Activated gamma-delta T cell treated with Interleukin-2 at 50 U/mL for 16 hours (primary cell): ENCODE data around the gene ARFGEF3.
A peak's percentile ranks its signal among the peaks of the same experiment; 100 is the strongest.
"Not testable (repeated sequence)": the region's sequence is repeated elsewhere in the genome, so short reads cannot be mapped to it uniquely, and the experiment has no call there.

ENCODE experiments used
- DNase-seq: peaks from one replicate; pipeline ENCODE4 v3.0.0-alpha.2; 2020

Gene ARFGEF3

GRCh38 chr6:138161338-138162110, at the start of gene ARFGEF3:
Gene ARFGEF3 (plus strand): TSS chr6:138161939. CDS start chr6:138162087, 148 bp downstream.
- DNase-seq, result peak; percentile 31

GRCh38 chr6:138113588-138114210, 48.0 kb upstream of the ARFGEF3 start:
- no peak for DNase-seq

DNA sequence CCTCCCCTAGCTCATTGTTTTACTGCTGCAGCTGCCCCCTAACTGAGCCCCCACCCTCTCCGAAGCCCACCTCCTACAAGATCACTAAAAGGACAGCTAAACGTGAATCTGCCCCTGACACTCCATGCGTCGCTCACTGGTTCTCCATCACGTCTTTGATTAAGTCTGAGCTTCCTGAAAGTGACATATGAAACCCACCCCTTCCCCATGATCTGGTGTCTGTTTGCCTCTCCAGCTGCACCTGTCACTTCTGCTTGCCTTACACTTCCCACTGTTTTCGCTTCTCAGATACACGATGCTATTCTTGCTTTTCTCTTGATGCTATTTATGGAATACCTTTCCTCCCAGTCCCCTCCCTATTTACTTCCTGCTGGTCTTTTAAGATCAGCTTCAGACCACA, 46.5 kb upstream of the ARFGEF3 start:
- DNase-seq, result no peak

GRCh38 chr6:138115877-138116660, 45.7 kb upstream of the ARFGEF3 start:
- DNase-seq, result peak; percentile 15

DNA sequence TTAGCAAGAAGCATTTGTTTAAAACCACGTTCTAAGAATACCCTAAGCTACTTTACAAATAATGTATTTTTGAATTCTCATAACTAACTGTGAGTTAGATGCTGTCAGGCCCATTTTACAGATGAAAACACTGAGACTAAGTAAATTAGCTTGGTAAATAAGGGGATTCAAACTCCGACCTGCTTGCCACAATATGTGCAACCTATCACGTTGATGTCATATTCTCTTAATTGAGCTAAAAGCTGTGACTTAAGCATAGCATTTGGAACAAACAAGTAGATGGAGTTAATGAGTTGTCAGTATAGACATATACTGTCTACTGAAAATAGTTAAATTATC, 45.1 kb upstream of the ARFGEF3 start:
- DNase-seq, result no peak

- DNase-seq, result no peak
These were observed 44.3 kb upstream of the ARFGEF3 start for GRCh38 chr6:138117376-138117914.

GRCh38 chr6:138119229-138119628, 42.5 kb upstream of the ARFGEF3 start:
- DNase-seq, result not testable (repeated sequence)

DNA sequence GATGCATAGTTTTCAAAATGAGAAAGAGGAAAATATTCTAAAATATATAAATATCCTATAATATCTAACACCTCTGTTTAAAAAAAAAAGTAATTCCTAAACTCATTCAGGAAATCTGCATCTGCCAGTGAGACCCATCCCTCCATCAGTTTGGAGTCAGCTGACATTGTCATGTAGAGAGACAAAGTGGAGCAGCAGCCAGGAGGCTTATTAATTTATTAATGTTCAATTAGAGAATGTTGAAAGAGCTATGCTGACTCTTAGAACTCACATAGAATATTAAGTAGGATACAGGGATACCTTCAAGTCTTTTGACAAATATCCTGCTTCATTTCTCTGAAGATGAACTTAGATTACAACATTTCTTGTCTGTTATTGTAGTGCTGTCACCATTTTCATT, 41.8 kb upstream of the ARFGEF3 start:
- no peak for DNase-seq

DNA sequence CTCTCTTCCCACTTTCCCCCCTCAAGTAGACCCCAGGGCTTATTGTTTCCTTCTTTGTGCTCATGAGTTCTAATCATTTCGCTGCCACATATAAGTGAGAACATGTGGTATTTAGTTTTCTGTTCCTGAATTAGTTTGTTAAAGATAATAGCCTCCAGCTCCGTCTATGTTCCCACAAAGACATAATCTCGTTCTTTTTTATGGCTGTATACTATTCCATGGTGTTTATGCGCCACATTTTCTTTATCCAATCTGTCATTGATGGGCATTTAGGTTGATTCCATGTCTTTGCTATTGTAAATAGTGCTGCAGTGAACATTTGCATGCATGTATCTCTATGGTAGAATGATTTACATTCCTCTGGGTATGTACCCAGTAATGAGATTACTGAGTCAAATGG, 37.6 kb upstream of the ARFGEF3 start:
- no peak for DNase-seq

DNA sequence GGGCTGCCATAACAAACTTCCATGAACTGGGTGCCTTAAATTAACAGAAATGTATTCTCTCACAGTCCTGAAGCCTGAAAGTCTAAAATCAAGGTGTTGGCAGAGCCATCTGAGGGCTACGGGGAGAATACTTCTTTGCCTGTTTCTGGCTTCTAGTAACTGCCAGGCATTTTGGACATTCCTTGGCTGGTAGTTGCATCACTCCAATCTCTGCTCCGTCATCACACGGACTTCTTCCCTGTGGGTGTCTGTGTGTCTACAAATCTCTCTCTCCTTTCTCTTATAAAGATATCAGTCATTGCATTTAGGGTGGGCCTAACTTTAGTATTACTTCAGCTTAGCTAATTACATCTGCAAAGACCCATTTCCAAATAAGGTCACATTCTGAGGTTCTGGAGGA, 33.6 kb upstream of the ARFGEF3 start:
- DNase-seq, result no peak

DNA sequence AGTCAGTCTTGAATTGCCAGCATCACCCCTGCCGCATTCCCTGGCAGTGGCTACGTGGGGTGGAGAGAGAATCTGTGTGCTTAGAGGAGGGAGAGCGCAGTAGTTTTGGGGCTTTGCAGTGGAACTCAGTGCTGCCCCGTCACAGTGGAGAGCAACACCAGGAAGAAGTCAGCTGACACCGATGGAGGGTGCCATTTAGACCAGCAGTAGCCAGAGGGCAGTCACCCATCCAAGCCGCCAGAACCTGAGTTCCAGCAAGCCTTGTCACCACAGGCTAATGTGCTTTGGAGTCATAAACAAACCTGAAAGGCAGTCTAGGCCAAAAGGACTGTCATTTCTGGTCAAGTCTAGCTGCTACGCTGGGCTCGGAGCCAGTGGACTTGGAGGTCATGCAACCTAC, 32.5 kb upstream of the ARFGEF3 start:
- DNase-seq, result no peak

DNA sequence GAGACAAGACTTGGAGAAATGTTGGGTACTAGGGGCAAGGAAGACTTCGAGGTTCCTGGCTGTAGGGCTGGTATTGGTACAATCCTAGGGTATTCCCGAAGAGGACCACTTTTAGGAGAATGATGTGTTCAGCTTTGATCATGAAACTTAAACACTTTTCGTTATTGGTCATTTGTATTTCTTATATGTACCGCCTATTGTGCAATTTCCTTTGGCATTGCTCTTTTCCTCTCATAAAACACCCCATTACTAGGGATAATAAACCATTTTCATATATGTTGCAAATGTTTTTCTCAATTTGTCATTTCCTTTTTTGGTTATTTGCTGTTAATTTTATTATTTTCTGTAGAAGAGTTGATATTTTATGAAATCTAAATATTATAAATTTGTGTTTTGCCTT, 18.9 kb upstream of the ARFGEF3 start:
- DNase-seq, result no peak

DNA sequence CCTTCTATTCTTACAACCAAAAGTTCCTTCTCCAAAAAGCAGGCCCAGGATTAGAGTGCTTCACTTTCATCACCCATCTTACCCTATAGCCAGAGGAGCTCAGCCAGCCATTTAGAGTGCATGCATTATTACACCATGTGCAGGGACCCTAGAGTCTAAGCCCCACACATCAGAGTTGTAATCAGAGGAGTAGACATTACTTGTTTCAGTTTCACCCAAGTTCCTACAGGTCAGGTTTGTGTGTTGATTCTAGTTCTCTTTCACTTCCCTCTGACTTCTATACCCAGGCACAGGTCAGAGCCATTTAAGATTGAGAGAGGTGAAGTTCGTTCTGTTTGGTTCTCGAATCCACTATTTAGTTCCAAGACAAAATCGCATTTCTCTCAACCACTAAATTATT, 16.3 kb upstream of the ARFGEF3 start:
- no peak for DNase-seq

DNA sequence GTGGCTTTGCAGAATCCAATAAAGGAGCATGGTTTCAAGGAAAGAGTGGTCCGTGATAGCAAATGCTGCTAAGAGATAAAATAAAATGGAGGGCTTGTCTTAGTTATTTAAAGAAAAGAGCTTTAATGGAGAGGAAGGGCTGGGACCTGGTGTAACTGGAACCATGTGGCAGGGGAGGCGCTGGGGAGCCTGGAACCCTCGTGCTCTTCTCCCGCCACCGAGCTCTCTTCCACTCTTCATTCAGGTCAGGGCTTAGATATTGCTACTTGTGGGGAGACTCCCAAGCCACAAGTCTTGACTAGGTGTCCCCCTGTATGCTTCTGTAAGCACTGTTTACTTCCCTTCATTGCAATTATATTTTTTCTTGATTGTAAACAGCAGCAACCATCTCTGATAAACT, 15.2 kb upstream of the ARFGEF3 start:
- no peak for DNase-seq

DNA sequence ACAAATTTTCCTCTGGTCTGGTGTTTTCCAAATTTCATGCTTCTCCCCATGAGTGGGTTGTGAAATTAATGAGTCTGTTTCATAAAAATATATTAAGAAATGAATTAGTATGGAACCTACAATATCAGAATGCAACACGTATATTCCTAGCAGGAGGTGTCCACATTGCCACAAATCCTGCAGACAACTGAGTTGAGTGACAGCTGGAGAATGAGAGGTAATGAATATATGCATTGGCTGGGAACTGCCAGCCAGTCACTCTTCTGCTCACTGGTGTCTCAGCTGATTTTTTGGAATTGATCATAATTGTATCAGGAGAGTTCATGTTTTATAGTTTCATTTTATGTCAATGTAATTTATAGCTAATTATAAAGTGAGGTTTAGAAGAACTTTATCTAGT, 6.3 kb upstream of the ARFGEF3 start:
- no peak for DNase-seq

GRCh38 chr6:138157986-138158638, 3.6 kb upstream of the ARFGEF3 start:
- DNase-seq, result no peak

DNA sequence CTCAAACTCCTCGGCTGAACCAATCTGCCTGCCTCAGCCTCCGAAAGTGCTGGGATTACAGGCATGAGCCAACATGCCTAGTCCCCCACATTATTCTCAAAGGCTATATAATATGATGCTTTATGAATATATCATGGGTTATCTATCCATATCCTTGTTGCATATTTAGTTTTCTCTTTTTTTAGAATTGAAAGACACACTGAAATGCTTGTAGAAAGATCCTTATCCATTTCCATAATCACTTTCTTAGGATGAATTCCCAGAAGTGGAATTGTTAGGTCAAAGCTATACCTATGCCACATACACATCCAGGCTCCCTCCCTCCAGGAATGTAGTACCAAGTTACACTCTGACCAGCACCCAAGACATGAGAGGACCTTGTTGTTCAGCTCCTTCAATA, 2.5 kb upstream of the ARFGEF3 start:
- no peak for DNase-seq

DNA sequence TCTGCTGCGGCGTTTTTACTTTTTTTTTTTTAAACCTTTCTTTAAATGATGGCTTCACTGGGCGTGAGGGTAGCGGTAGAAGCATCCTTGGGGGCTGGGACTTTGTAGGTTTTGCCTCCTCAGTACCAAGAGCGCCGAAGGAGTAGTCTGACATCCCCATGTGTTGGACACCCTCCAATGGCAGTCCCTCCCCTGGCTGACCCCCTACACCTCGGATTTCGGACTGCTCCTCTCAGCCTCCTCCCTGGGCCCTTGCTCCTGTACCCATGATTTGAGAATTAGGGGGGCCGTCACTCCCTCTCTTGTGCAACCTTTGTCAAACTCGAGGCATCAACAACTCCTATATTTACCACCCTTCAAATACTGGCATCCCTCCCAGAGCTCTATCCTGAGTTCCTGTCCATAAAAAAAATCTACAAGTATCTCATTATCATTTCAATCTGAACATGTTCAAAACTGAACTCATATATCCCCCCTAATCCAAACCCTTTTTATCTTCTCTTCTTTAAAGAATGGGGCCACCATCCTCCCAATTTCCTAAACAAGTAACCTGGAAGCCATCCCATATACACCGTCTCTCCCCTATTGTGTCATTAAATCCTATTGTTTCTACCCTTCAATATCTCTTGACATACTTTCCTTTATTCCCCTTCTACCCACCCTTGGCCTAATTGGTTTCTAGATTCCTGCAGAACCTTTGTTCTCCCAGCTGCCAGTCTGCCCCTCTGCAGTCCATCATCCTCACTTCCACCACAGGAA, 1.2 kb upstream of the ARFGEF3 start:
- no peak for DNase-seq

GRCh38 chr6:138161088-138161337, 726 bp upstream of the ARFGEF3 start:
- DNase-seq, result no peak

DNA sequence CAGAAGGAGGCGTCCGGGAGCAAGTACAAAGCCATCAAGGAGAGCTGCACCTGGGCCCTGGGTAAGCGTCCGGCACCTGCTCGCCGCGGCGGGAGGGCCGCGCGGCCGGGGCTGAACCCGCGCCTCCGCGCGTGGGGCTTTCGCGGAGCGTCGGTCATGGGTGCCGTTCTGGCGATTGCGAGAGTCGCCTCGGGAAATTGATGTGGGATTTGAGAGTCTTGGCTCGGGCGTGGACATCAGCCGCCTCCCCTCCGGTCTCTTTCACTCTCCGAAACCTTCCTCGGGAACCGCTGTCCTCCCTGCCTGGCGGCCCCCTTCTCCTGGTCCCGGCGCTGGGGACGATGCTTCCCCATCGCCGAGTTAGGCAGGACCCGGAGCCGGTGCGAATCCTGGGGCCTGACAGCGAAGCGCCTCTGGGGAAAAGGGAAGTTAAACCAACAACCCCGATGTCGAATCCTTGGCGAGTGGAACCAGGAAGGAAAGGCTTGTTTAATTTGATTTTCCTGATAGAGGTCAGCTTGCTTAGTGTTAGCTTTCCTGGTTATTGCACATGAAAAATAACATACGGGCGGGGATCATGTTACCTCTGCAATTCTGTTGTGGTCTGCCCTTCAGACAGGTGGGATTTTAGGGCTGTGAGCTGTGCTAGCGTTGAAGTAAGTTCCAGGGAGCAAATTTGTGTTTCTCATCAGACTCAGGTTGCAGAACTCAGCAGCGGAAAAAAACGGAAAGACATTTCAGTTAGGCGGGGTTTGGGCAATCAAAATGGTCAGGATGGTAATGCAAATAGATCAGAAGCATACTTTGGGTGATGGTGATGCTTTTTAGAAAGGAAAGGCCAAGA, 594 bp downstream of the ARFGEF3 start:
- DNase-seq, result no peak

DNA sequence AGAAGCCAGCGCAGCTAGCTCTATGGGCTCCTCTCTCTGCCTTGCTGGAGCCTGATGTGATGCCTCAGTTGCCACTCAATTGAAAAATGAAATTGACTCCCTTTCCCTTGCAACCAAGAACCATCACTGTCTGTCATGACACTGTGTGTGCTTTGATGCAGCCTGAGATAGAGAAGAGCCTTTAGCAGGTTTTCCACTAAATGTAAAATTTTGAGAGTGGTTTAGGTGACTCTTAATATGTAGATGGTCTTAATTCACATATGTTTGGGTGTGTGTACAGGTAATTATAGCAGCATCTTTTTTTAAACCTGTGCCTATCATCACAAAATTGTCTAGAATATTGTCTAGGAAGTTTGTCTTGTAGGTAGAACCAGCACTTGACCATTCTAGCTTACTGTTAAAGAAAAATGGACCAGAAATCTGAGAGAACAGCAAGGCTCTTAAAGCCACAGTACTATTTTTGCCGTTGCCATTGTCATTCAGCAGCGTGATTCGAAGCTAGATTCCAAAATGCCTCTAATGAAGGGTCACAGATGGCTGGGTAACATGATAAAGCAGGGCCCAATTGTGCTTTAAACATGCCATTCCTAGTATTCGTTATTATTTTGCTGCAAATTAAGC, 1.3 kb downstream of the ARFGEF3 start:
- DNase-seq, result no peak
